Ramos (cell line): ENCODE data around the gene COX5B.
"Not testable (repeated sequence)": the region's sequence is repeated elsewhere in the genome, so short reads cannot be mapped to it uniquely, and the experiment has no call there.

ENCODE experiments used
- in situ Hi-C: fragments of 300-500 bp; cut with MboI; formaldehyde crosslinking; loops from one replicate; pipeline ENCODE4 v1.14.3; 2022; ENCODE audit warnings: low sequenced_read_pairs; ENCODE audit not compliant: unreplicated experiment

COX5B gene

GRCh38 chr2:97669448-97669847 lies 23.6 kb downstream of the COX5B start, which contains the start of gene C2orf92:
Gene C2orf92 (plus strand): TSS chr2:97669713. CDS start chr2:97669789, 76 bp downstream.
- in situ Hi-C loops = loop anchor here (25.0 kb wide), 1 partner anchor 1607 kb away; no protein-coding TSS in a partner anchor

DNA sequence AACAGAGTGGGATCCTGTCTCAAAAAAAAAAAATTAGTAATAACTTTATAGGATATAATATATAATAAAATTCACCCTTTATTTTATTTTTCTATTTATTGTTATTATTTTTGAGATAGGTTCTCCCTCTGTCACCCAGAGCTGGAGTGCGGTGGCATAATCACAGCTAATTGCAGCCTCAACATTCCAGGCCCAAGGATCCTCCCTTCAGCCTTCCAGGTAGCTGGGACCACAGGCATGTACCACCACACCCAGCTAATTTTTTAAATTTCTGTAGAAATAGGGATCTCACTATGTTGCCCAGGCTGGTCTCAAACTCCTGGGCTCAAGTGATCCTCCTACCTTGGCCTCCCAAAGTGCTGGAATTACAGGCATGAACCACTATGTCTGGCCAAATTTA lies 24.6 kb downstream of the COX5B start:
- in situ Hi-C loops = loop anchor here (25.0 kb wide), 1 partner anchor 1608 kb away; no protein-coding TSS in a partner anchor

GRCh38 chr2:97671526-97671925 lies 25.7 kb downstream of the COX5B start:
- in situ Hi-C loops = loop anchor here (25.0 kb wide), 1 partner anchor 1609 kb away; no protein-coding TSS in a partner anchor

GRCh38 chr2:97672606-97673140 lies 26.8 kb downstream of the COX5B start:
- in situ Hi-C loops = loop anchor here (25.0 kb wide), 1 partner anchor 1610 kb away; no protein-coding TSS in a partner anchor

- in situ Hi-C loops = loop anchor here (25.0 kb wide), 1 partner anchor 1611 kb away; no protein-coding TSS in a partner anchor
These were observed 27.5 kb downstream of the COX5B start for GRCh38 chr2:97673182-97673914.

GRCh38 chr2:97673915-97674283 lies 28.0 kb downstream of the COX5B start:
- in situ Hi-C loops = loop anchor here (25.0 kb wide), 1 partner anchor 1612 kb away; no protein-coding TSS in a partner anchor

DNA sequence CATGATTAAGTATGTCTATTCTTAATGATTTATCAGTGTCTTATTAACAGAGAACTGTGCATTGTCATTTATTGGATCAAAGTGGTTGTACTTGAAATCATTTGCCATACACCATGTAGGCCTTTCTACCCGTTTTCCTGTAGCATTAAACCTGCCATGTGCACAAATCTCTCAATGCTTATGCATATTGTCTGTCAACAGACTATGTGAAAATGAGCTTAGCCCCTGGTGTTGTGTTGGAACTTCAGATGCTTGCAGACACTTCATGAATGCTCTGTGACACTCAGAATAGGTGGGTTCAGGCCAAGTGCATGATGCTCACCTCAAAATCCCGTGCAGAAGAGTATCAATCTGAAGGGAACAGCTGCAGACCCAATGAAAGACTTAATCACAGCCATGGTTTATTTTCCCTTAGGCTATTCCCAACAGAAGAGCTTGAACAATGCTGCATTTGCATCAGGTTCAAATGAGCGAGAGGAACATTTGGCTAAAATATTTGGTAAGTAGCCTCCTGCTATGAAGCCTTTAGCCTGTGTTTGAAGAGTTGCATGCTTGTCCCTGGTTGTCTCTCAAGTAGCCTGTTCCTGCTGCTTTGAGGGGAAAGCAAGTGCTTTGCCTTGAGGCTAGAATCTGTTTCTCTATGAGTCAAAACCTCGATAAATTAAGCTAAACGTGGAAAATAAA lies 29.7 kb downstream of the COX5B start:
- in situ Hi-C loops = no loop called here

GRCh38 chr2:97676620-97677019 lies 30.8 kb downstream of the COX5B start:
- in situ Hi-C loops = no loop called here

DNA sequence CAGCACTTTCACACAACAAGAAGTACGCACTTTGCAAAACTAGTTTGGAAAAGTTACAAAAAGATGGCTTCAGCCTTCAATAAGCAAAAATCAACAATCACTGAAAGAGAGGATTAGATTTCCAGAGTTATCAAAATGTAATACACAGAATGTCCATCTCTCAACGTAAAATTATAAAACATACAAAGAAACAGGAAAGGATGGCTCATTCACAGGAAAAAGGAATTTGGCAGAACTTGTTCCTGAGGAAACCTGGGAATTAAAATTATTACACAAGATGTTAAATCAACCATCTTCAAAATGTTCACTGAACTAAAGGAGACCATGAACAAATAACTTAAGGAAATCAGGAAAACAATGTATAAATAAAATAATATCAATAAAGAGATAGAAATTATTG lies 31.6 kb downstream of the COX5B start:
- in situ Hi-C loops = no loop called here

DNA sequence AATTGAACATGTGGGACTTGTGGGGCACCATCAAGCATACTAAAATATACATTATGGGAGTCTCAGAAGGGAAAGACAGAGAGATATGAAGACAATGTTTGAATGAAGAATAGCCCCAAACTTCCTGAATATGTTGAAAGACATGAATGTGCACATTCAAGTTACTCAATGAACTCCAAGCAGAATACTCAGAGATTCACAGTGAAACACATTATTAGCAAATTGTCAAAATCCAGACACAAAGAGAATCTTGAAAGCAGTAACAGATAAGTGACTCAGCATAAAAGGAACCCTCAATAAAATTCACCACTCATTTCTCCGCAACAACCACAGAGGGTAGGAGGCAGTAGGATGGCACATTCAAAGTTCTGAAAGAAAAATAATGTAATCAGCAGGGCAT lies 32.4 kb downstream of the COX5B start:
- in situ Hi-C loops = no loop called here

DNA sequence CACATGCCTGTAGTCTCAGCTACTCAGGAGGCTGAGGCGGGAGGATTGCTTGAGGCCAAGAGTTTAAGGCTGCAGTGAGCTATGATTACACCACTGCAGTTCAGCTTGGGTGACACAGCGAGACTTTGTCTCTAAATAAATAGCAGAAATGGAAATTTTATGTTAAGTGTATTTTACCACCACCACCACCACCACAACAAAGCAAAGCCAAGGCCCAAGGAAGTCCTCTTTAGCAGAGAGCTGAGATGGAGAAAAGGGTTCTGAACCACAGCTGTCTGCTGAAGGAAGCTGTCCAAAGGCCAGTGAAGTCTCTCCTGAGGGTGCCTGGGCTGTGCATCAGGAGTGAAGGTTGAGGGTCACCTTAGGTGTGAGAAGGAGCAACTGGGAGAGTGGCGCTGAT lies 41.4 kb downstream of the COX5B start:
- in situ Hi-C loops = not testable (repeated sequence)

DNA sequence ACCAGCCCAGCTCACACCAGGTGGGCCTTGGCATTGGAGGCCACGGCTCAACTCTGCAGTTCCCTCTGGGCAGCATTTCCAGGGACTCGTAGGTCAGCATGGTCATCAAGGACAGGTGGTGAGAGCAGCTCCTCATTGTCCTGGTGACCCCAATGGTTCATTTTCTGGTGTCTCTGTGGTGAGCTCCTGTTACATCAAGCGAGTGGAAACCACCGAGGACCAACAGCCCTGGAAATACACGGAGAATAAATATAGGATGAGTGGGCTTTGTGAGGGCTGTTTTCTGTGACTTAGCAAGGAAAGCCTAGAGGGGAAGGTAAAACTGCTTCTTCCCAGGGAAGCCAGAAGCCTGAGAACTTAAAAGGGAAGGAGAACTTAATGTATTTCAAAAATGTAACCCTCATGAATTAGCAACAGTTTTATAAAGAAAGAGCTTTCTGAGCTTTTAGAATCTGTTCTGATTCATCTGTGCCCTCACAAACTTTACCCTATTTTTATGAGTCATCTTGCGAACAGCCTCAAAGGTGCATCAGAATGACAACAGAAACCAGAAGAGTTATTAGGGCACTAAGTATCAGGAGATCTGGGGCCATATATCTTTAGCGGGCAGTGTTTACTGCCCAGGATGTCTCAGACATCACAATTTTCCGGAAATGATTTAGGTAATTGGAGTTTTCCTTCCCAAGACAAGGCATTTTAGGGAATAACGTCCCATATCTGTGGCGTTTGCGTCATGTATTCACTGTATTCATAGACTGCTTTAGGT lies 42.4 kb downstream of the COX5B start:
- in situ Hi-C loops = no loop called here

DNA sequence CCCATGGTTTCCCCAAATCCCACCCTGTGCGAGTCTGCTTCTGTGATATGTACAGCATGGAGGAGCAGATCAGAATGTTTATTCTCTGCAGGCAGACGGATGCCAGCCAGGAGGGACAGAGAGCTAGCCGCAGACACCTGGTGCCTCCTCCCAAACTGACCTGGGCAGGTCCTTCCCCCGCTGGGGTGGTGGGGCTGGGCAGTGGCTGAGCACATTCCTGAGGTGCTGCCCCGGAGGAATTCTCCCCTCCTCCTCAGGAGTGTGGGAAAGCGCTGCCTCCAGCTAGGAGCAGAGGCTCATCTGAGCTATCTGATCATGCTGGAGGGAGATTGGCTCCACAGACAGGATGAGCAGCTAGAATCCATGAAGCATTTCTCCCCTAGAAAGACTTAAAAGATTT lies 45.3 kb downstream of the COX5B start:
- in situ Hi-C loops = loop anchor here (10.0 kb wide), 1 partner anchor 96 kb away; no protein-coding TSS in a partner anchor

DNA sequence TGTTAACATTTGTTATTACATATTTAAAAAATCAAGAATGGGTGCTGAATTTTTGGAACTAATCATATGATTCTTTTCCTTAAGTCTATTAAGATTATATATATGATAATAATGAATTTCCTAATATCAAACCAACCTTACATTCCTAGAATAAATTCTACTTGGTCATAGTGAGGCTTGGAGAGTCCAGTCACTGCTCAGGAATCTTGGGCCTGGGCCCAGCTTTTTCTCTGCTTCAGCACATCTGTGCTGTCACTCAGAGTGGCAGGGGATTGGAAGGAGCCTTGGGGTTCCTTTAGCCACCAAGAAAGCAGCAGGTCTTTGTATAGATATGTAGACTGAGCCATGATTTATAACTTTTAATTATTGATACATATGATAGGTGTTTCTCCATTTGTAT lies 47.6 kb downstream of the COX5B start:
- in situ Hi-C loops = loop anchor here (10.0 kb wide), 1 partner anchor 99 kb away; no protein-coding TSS in a partner anchor

DNA sequence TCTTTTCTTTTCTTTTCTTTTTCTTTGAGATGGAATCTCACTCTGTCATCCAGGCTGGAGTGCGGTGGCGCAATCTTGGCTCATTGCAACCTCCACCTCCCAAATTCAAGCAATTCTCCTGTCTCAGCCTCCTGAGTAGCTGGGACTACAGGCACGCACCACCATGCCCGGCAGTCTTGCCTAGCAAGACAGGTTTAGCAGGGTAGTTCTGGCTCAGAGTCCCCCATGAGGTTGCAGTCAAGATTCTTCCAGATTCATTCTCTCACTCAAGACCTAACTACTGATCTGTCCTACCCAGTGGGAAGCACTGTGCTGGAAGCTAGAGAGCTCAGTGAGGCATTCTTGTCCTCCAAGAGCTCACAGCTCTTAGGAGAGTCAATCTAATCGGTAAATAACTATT lies 49.9 kb downstream of the COX5B start:
- in situ Hi-C loops = loop anchor here (10.0 kb wide), 1 partner anchor 101 kb away; no protein-coding TSS in a partner anchor

- in situ Hi-C loops = loop anchor here (10.0 kb wide), 1 partner anchor 103 kb away; no protein-coding TSS in a partner anchor
These were observed 51.7 kb downstream of the COX5B start for GRCh38 chr2:97697252-97698235.
